Ishikawa (cell line): Measurements from ENCODE around the gene TSFM.
A peak's percentile ranks its signal among the peaks of the same experiment; 100 is the strongest.

ENCODE experiments used
- CEBPB ChIP-seq: IDR thresholded peaks from 2 replicates; pipeline ENCODE4 v1.6.1; 2012
- CREB1 ChIP-seq: IDR thresholded peaks from 2 replicates; pipeline ENCODE4 v1.6.1; 2012; ENCODE audit warnings: low read depth
- EGR1 ChIP-seq: IDR thresholded peaks from 2 replicates; pipeline ENCODE4 v1.6.1; 2012
- EP300 ChIP-seq: IDR thresholded peaks from 2 replicates; pipeline ENCODE4 v1.6.1; 2012; ENCODE audit warnings: borderline replicate concordance
- FOXM1 ChIP-seq: IDR thresholded peaks from 2 replicates; pipeline ENCODE4 v1.6.1; 2012; ENCODE audit warnings: low read depth, borderline replicate concordance
- MAX ChIP-seq: IDR thresholded peaks from 2 replicates; pipeline ENCODE4 v1.6.1; 2012
- NFIC ChIP-seq: IDR thresholded peaks from 2 replicates; pipeline ENCODE4 v1.6.1; 2012
- RAD21 ChIP-seq: IDR thresholded peaks from 2 replicates; pipeline ENCODE4 v1.6.1; 2012; ENCODE audit warnings: low read depth
- REST ChIP-seq: IDR thresholded peaks from 2 replicates; pipeline ENCODE4 v1.6.1; 2012; ENCODE audit warnings: low read depth, mild to moderate bottlenecking
- TAF1 ChIP-seq: IDR thresholded peaks from 2 replicates; pipeline ENCODE4 v1.6.1; 2012; ENCODE audit warnings: low read depth, mild to moderate bottlenecking
- TCF12 ChIP-seq: IDR thresholded peaks from 2 replicates; pipeline ENCODE4 v1.6.1; 2012; ENCODE audit warnings: low read depth
- TEAD4 ChIP-seq: IDR thresholded peaks from 2 replicates; pipeline ENCODE4 v1.6.1; 2012
- USF1 ChIP-seq: IDR thresholded peaks from 2 replicates; pipeline ENCODE4 v1.6.1; 2012
- YY1 ChIP-seq: IDR thresholded peaks from 2 replicates; pipeline ENCODE4 v1.6.1; 2012; ENCODE audit warnings: low read depth
- ZBTB7A ChIP-seq: IDR thresholded peaks from 2 replicates; pipeline ENCODE4 v1.6.1; 2012; ENCODE audit warnings: low read depth

TSFM gene

GRCh38 chr12:57802607-57803006 lies 20.0 kb downstream of the TSFM start:
- no peak for TF ChIP-seq CEBPB
- no peak for TF ChIP-seq FOXM1
- TF ChIP-seq ZBTB7A: no peak
- TF ChIP-seq TEAD4: no peak
- no peak for TF ChIP-seq RAD21
- no peak for TF ChIP-seq CREB1
- TF ChIP-seq MAX: no peak
- TF ChIP-seq YY1: no peak
- no peak for TF ChIP-seq EP300

GRCh38 chr12:57803319-57803893 lies 20.8 kb downstream of the TSFM start:
- no peak for TF ChIP-seq TAF1
- TF ChIP-seq MAX: no peak
- no peak for TF ChIP-seq TEAD4
- TF ChIP-seq CREB1: no peak
- no peak for TF ChIP-seq EP300
- no peak for TF ChIP-seq FOXM1
- no peak for TF ChIP-seq EGR1
- TF ChIP-seq NFIC: peak; percentile 15; the same call in 1 of the 2 replicates
- TF ChIP-seq ZBTB7A: no peak
- TF ChIP-seq RAD21: peak; percentile 73
- TF ChIP-seq REST: no peak
- TF ChIP-seq YY1: no peak
- TF ChIP-seq CEBPB: no peak
- TF ChIP-seq TCF12: no peak

GRCh38 chr12:57806677-57807076 lies 24.1 kb downstream of the TSFM start:
- TF ChIP-seq CREB1: no peak
- no peak for TF ChIP-seq NFIC
- no peak for TF ChIP-seq REST
- TF ChIP-seq ZBTB7A: no peak
- TF ChIP-seq YY1: no peak
- no peak for TF ChIP-seq TAF1
- no peak for TF ChIP-seq FOXM1
- no peak for TF ChIP-seq RAD21
- TF ChIP-seq EGR1: no peak
- no peak for TF ChIP-seq MAX
- TF ChIP-seq TEAD4: no peak
- TF ChIP-seq CEBPB: no peak

GRCh38 chr12:57807285-57807684 lies 24.7 kb downstream of the TSFM start:
- no peak for TF ChIP-seq EGR1
- TF ChIP-seq ZBTB7A: no peak
- no peak for TF ChIP-seq YY1
- no peak for TF ChIP-seq REST
- no peak for TF ChIP-seq CREB1
- no peak for TF ChIP-seq NFIC
- no peak for TF ChIP-seq TAF1
- TF ChIP-seq USF1: no peak
- TF ChIP-seq TCF12: no peak
- TF ChIP-seq CEBPB: no peak
- no peak for TF ChIP-seq TEAD4
- TF ChIP-seq EP300: no peak
- no peak for TF ChIP-seq RAD21
